Smooth muscle cell (in vitro differentiated cells): ENCODE data around the gene BOC. TPM values are rescaled to one million over a fixed set of nuclear protein-coding genes. Genes with fewer than 3 reads are reported as not detected.

ENCODE experiments used
- DNase-seq: peaks from one replicate; lab custom pipeline; 2025; ENCODE audit not compliant: unreplicated experiment; lab: John Stamatoyannopoulos, UW
- H2AFZ ChIP-seq: fragments of 200-600 bp; sonication (generic); 2 replicates; pipeline ENCODE4 v1.6.0; 2016; ENCODE audit warnings: antibody characterized with exemption, low read depth, mild to moderate bottlenecking
- H3F3A ChIP-seq: fragments of 200-600 bp; sonication (generic); 2 replicates; pipeline ENCODE4 v1.6.0; 2017; ENCODE audit warnings: antibody characterized with exemption, low read depth
- H3K27ac ChIP-seq: fragments of 200-600 bp; sonication (generic); 2 replicates; pipeline ENCODE4 v1.5.1; 2016; ENCODE audit warnings: low read depth, mild to moderate bottlenecking
- H3K27me3 ChIP-seq: fragments of 200-600 bp; sonication (generic); 2 replicates; pipeline ENCODE4 v1.6.1; 2016; ENCODE audit warnings: low read depth, mild to moderate bottlenecking
- H3K36me3 ChIP-seq: fragments of 200-600 bp; sonication (generic); 2 replicates; pipeline ENCODE4 v1.5.1; 2016; ENCODE audit warnings: low read depth
- H3K4me1 ChIP-seq: fragments of 200-600 bp; sonication (generic); 2 replicates; pipeline ENCODE4 v1.5.1; 2016; ENCODE audit warnings: low read depth
- H3K4me2 ChIP-seq: fragments of 200-600 bp; sonication (generic); 2 replicates; pipeline ENCODE4 v1.6.0; 2016; ENCODE audit warnings: mild to moderate bottlenecking
- H3K4me3 ChIP-seq: fragments of 200-600 bp; sonication (generic); 2 replicates; pipeline ENCODE4 v1.5.1; 2016; ENCODE audit warnings: mild to moderate bottlenecking
- H3K79me2 ChIP-seq: fragments of 200-600 bp; sonication (generic); 2 replicates; pipeline ENCODE4 v1.6.0; 2016; ENCODE audit warnings: low read depth, mild to moderate bottlenecking
- H3K9ac ChIP-seq: fragments of 200-600 bp; sonication (generic); 2 replicates; pipeline ENCODE4 v1.6.0; 2016; ENCODE audit warnings: low read depth
- H3K9me3 ChIP-seq: fragments of 200-600 bp; sonication (generic); replicated peaks from 2 replicates; pipeline ENCODE4 v1.5.1; 2016; ENCODE audit warnings: low read depth
- H4K20me1 ChIP-seq: fragments of 200-600 bp; sonication (generic); 2 replicates; pipeline ENCODE4 v1.6.0; 2016; ENCODE audit warnings: low read depth
- WGBS: methylation state at CpG from one replicate; pipeline ENCODE4 v1.1.7; 2016; ENCODE audit warnings: low lambda C conversion rate; 5-methylcytosine and 5-hydroxymethylcytosine counted together
- polyA plus RNA-seq: library from polyadenylated mRNA; unstranded; fragments of >200 nt; fragmentation: Nextera tagmentation; extraction: Ambion mirVana; gene quantifications from 2 replicates; pipeline ENCODE4 v1.2.1, GENCODE V29; 2016
- total RNA-seq: library from RNA; depleted of rRNA; stranded (reverse); fragments of >200 nt; gene quantifications from 2 replicates; pipeline ENCODE4 v1.2.3, GENCODE V29; 2014
- TF ChIP-seq, protein P1 (sequence below): fragments of 200-600 bp; sonication (generic); IDR thresholded peaks from 2 replicates; pipeline ENCODE4 v1.5.1; 2017; ENCODE audit warnings: borderline replicate concordance, mild to moderate bottlenecking, antibody characterized with exemption; ENCODE audit not compliant: insufficient read depth, poor library complexity, severe bottlenecking

Gene BOC
- total and polyA plus RNA-seq, 2 experiments from 2014 or later = 19.5 to 31.2 TPM

DNA sequence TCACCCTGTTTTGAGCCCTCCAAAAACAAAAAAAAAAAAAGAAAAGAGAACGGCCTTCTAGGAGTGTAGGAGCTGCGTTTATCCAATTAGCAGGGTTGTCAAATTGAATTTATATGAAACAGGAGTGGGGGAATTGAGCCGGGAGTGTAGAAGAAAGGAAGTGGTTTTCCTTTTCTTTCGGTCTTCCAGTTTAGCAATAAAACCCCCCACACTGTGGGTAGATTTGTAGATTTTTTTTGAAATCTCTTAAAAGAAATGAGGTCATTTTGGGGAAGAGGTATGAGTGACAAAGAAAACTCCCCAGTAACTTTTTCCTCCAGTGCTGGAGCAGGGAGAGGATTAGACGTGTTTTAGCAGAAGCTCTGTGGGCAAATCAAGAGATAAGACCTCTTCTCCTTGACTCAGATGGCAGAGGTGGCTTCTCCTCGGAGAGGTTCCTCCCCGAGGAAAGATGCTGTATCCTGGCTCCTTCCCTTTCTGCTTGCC is 30.8 kb downstream of the BOC start:
- peak overlapping the region; percentile 45 for H2AFZ ChIP-seq

DNA sequence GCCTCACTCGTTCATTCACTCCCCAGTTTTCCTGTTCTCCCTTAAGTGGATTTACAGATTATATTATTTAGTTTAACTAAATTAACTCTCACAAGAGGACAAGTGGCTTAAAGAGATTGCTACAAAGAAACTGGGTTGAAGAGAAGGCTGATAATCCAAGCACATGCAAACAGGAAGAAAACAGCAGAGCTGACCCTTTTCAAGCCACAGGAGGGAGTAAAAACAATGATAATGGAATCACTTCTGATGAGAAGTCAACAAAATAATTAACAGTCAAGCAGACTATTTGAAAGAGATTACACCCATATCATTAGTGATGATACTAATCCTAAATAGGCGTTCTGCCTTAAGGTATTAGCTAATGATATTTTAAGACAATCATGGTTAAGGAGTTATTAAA is 31.7 kb downstream of the BOC start:
- Histone ChIP-seq H4K20me1 (no peaks in the 10 kb centered on the region), H3K4me1 (peaks cover 56% of the 10 kb centered on the region), H3K27ac (peak overlapping the region; percentile 94), H2AFZ (no peak overlapping the region), H3K4me2 (no peak overlapping the region), H3K9me3 (no peaks in the 10 kb centered on the region), H3K36me3 (no peaks in the 10 kb centered on the region), H3K4me3 (no peak overlapping the region), H3K27me3 (no peaks in the 10 kb centered on the region), H3K9ac (no peak overlapping the region), H3K79me2 (peaks cover 4% of the 10 kb centered on the region), H3F3A (peaks cover 6% of the 10 kb centered on the region)
- TF ChIP-seq, protein P1, sequence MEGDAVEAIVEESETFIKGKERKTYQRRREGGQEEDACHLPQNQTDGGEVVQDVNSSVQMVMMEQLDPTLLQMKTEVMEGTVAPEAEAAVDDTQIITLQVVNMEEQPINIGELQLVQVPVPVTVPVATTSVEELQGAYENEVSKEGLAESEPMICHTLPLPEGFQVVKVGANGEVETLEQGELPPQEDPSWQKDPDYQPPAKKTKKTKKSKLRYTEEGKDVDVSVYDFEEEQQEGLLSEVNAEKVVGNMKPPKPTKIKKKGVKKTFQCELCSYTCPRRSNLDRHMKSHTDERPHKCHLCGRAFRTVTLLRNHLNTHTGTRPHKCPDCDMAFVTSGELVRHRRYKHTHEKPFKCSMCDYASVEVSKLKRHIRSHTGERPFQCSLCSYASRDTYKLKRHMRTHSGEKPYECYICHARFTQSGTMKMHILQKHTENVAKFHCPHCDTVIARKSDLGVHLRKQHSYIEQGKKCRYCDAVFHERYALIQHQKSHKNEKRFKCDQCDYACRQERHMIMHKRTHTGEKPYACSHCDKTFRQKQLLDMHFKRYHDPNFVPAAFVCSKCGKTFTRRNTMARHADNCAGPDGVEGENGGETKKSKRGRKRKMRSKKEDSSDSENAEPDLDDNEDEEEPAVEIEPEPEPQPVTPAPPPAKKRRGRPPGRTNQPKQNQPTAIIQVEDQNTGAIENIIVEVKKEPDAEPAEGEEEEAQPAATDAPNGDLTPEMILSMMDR = no peak
- WGBS = 80% methylated on average over 2 of the region's 2 CpGs
- no peak for DNase-seq

More for the DNA sequence above, 30.8 kb downstream of the BOC start:
- TF ChIP-seq, protein P1 = no peak
- Histone ChIP-seq H3K27ac (peak overlapping the region; percentile 94), H3K36me3 (peaks cover 4% of the 10 kb centered on the region), H3K4me3 (peak overlapping the region; percentile 22), H3K9me3 (no peaks in the 10 kb centered on the region), H4K20me1 (no peaks in the 10 kb centered on the region), H3F3A (peaks cover 6% of the 10 kb centered on the region), H3K9ac (peak overlapping the region; percentile 82), H3K4me1 (peaks cover 46% of the 10 kb centered on the region), H3K27me3 (no peaks in the 10 kb centered on the region), H3K79me2 (peaks cover 4% of the 10 kb centered on the region), H3K4me2 (peak overlapping the region; percentile 80)
- no peak for DNase-seq
- 12% methylated on average over 7 of the region's 7 CpGs for WGBS

DNA sequence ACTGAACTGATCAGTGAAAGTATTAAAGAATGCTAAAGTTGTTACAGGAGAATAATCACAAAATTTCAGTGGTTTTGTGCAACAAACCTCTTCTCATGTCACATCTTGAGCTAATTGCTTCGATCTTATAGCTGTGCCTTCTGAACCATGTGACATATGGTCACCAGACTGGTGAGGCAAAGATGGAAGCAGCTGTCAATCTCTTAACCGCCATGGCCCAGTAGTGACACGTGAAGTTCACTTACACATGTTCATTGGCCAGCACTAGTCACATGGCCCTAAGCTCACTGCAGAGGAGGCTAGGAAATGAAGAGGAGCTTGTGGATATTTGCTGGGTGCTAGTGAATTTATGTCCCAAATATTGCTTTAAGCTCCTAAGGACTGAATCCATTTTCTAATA is 32.5 kb downstream of the BOC start:
- Histone ChIP-seq H2AFZ (no peak overlapping the region), H3F3A (peaks cover 6% of the 10 kb centered on the region), H3K9me3 (no peaks in the 10 kb centered on the region), H3K4me1 (peaks cover 62% of the 10 kb centered on the region), H3K4me2 (no peak overlapping the region), H3K9ac (no peak overlapping the region), H3K79me2 (peaks cover 4% of the 10 kb centered on the region), H3K27me3 (no peaks in the 10 kb centered on the region), H3K27ac (no peak overlapping the region), H3K4me3 (no peak overlapping the region), H3K36me3 (no peaks in the 10 kb centered on the region), H4K20me1 (no peaks in the 10 kb centered on the region)
- WGBS = 92% methylated on average over 3 of the region's 3 CpGs
- TF ChIP-seq, protein P1 = no peak
- DNase-seq = no peak

DNA sequence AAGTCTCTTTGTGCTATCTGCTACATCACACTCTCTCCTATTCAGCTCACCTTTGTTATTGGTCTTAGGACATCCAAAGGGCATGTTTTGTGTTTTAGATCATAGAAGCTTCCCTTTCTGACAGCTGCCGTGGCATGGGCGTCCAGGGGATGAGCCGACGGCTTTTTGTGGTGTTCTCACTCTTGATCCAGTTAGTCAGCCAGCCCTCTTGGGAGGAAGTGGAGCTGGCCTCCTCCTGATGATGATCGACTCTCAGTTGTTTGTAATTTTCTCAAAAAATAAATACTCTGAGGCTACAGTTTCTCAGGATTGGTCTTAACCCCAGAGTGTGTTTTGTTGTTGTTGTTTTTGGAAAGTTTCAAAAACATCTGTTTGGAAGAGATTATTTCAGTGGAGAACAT is 34.4 kb downstream of the BOC start:
- Histone ChIP-seq H3K4me2 (peak overlapping the region; percentile 44), H3K27ac (peak overlapping the region; percentile 30), H2AFZ (no peak overlapping the region), H3K4me1 (peaks cover 64% of the 10 kb centered on the region), H3F3A (peaks cover 6% of the 10 kb centered on the region), H4K20me1 (peaks cover 5% of the 10 kb centered on the region), H3K36me3 (no peaks in the 10 kb centered on the region), H3K9me3 (no peaks in the 10 kb centered on the region), H3K27me3 (no peaks in the 10 kb centered on the region), H3K9ac (no peak overlapping the region), H3K4me3 (no peak overlapping the region), H3K79me2 (peaks cover 4% of the 10 kb centered on the region)
- TF ChIP-seq, protein P1 = no peak
- WGBS = 39% methylated on average over 5 of the region's 5 CpGs
- DNase-seq = no peak
